ENCODE results near the gene IFNL4.

- TF ChIP-seq ZFP30 (CRISPR knock-in tag; IDR thresholded peaks at IDR 0.05): no peak
- TF ChIP-seq ZFP3 (CRISPR knock-in tag; IDR thresholded peaks at IDR 0.05): no peak
- TF ChIP-seq ARNTL (CRISPR knock-in tag; IDR thresholded peaks at IDR 0.05; ENCODE audit: borderline replicate concordance, low read depth): no peak
- TF ChIP-seq BACH2 (CRISPR knock-in tag; IDR thresholded peaks at IDR 0.05; ENCODE audit: borderline replicate concordance): no peak
- TF ChIP-seq ZNF565 (CRISPR knock-in tag; conservative IDR thresholded peaks at IDR 0.05; ENCODE audit: low read depth): no peak
- no peak for TF ChIP-seq POU6F1 (CRISPR knock-in tag; IDR thresholded peaks at IDR 0.05; ENCODE audit: borderline replicate concordance, low read depth)
- no peak for TF ChIP-seq PATZ1 (CRISPR knock-in tag; IDR thresholded peaks at IDR 0.05; ENCODE audit: borderline replicate concordance)
- TF ChIP-seq PPARA (CRISPR knock-in tag; IDR thresholded peaks at IDR 0.05; ENCODE audit: borderline replicate concordance): no peak
- no peak for TF ChIP-seq ISL1 (CRISPR knock-in tag; IDR thresholded peaks at IDR 0.05)
- no peak for TF ChIP-seq TCF4 (CRISPR knock-in tag; IDR thresholded peaks at IDR 0.05; ENCODE audit: borderline replicate concordance)
- TF ChIP-seq CREB5 (CRISPR knock-in tag; IDR thresholded peaks at IDR 0.05; ENCODE audit: low read depth): no peak
- no peak for TF ChIP-seq CSRNP3 (CRISPR knock-in tag; IDR thresholded peaks at IDR 0.05)
- no peak for TF ChIP-seq OSR1 (CRISPR knock-in tag; IDR thresholded peaks at IDR 0.05)
Measured at GRCh38 chr19:39232708-39233107, 15.9 kb downstream of the IFNL4 start.
